Mesenchymal stem cell (in vitro differentiated cells and primary cell): ENCODE data around the gene MTA3. TPM values are rescaled to one million over a fixed set of nuclear protein-coding genes. Genes with fewer than 3 reads are reported as not detected.

ENCODE experiments used
- DNase-seq: peaks from one replicate; pipeline ENCODE4 v3.0.0-alpha.2; 2013
- H2AFZ ChIP-seq: one replicate; pipeline ENCODE4 v1.6.1; 2013; ENCODE audit warnings: low read depth, mild to moderate bottlenecking, control low read depth, inconsistent platforms, low read length, moderate library complexity
- H2AK5ac ChIP-seq: 2 replicates; pipeline ENCODE4 v1.6.1; 2013; ENCODE audit warnings: low read length, moderate library complexity, mild to moderate bottlenecking, inconsistent platforms; ENCODE audit not compliant: severe bottlenecking
- H2BK120ac ChIP-seq: one replicate; pipeline ENCODE4 v1.6.1; 2013; ENCODE audit warnings: low read depth, mild to moderate bottlenecking, inconsistent platforms, low read length, moderate library complexity
- H2BK12ac ChIP-seq, 2 experiments: one replicate each; pipeline ENCODE4 v1.6.1; 2013; ENCODE audit warnings: inconsistent platforms in 2 of 2, low read length in 2 of 2, mild to moderate bottlenecking in 2 of 2, moderate library complexity in 2 of 2, control low read depth in 1 of 2
- H2BK15ac ChIP-seq: one replicate; pipeline ENCODE4 v1.6.1; 2013; ENCODE audit warnings: mild to moderate bottlenecking, low read depth, inconsistent platforms; ENCODE audit not compliant: poor library complexity, severe bottlenecking
- H2BK5ac ChIP-seq: 2 replicates; pipeline ENCODE4 v1.6.1; 2013; ENCODE audit warnings: low read depth, mild to moderate bottlenecking, low read length, control low read depth, inconsistent platforms; ENCODE audit not compliant: poor library complexity, severe bottlenecking
- H3K14ac ChIP-seq, 2 experiments: one replicate each; pipeline ENCODE4 v1.6.1; 2013; ENCODE audit warnings: inconsistent platforms in 2 of 2, low read length in 2 of 2, control low read depth in 1 of 2, mild to moderate bottlenecking in 1 of 2, moderate library complexity in 1 of 2
- H3K18ac ChIP-seq, 2 experiments: one replicate each; pipeline ENCODE4 v1.6.1; 2013; ENCODE audit warnings: inconsistent platforms in 2 of 2, low read length in 2 of 2, control low read depth in 1 of 2, low read depth in 1 of 2, mild to moderate bottlenecking in 1 of 2
- H3K23ac ChIP-seq, 2 experiments: one replicate each; pipeline ENCODE4 v1.6.1; 2013; ENCODE audit warnings: inconsistent platforms in 2 of 2, low read length in 2 of 2, mild to moderate bottlenecking in 2 of 2, moderate library complexity in 2 of 2, control low read depth in 1 of 2
- H3K27ac ChIP-seq: 2 replicates; pipeline ENCODE4 v1.5.1; 2013; ENCODE audit warnings: mild to moderate bottlenecking, moderate library complexity, low read length, control low read depth, inconsistent platforms; ENCODE audit not compliant: poor library complexity, severe bottlenecking
- H3K27me3 ChIP-seq, 2 experiments: 2 replicates each; pipeline versions ENCODE4 v1.6.1 to v1.7.0; 2013; ENCODE audit warnings: low read length in 2 of 2, mild to moderate bottlenecking in 2 of 2, moderate library complexity in 2 of 2, control low read depth in 1 of 2, inconsistent platforms in 1 of 2; ENCODE audit not compliant: control insufficient read depth in 1 of 2, insufficient read depth in 1 of 2
- H3K36me3 ChIP-seq, 2 experiments: 2 replicates each; pipeline versions ENCODE4 v1.6.1 to v1.7.0; 2013; ENCODE audit warnings: low read length in 2 of 2, control low read depth in 1 of 2, inconsistent platforms in 1 of 2, low read depth in 1 of 2, mild to moderate bottlenecking in 1 of 2; ENCODE audit not compliant: insufficient read depth in 2 of 2, control insufficient read depth in 1 of 2
- H3K4ac ChIP-seq, 2 experiments: one replicate each; pipeline ENCODE4 v1.6.1; 2013; ENCODE audit warnings: inconsistent platforms in 2 of 2, low read length in 2 of 2, mild to moderate bottlenecking in 2 of 2, moderate library complexity in 2 of 2, control low read depth in 1 of 2, low read depth in 1 of 2
- H3K4me1 ChIP-seq: 2 replicates; pipeline ENCODE4 v1.6.1; 2013; ENCODE audit warnings: low read depth, low read length, control low read depth; ENCODE audit not compliant: control insufficient read depth, insufficient read depth
- H3K4me2 ChIP-seq: 2 replicates; pipeline ENCODE4 v1.6.1; 2013; ENCODE audit warnings: low read length, mild to moderate bottlenecking, inconsistent platforms; ENCODE audit not compliant: poor library complexity, severe bottlenecking
- H3K4me3 ChIP-seq, 2 experiments: 2 replicates each; pipeline versions ENCODE4 v1.5.1 to v1.7.0; 2013; ENCODE audit warnings: low read length in 2 of 2, mild to moderate bottlenecking in 2 of 2, control low read depth in 1 of 2, low read depth in 1 of 2; ENCODE audit not compliant: insufficient read depth in 1 of 2
- H3K79me1 ChIP-seq: replicated peaks from 2 replicates; pipeline ENCODE4 v1.6.1; 2013; ENCODE audit warnings: mild to moderate bottlenecking, control low read depth, low read length, inconsistent platforms; ENCODE audit not compliant: poor library complexity, severe bottlenecking
- H3K9ac ChIP-seq: 2 replicates; pipeline ENCODE4 v1.7.0; 2013; ENCODE audit warnings: mild to moderate bottlenecking, low read length, moderate library complexity
- H3K9me3 ChIP-seq: 2 replicates; pipeline ENCODE4 v1.7.0; 2013; ENCODE audit warnings: mild to moderate bottlenecking, low read length; ENCODE audit not compliant: control insufficient read depth
- H4K8ac ChIP-seq: one replicate; pipeline ENCODE4 v1.6.1; 2013; ENCODE audit warnings: inconsistent platforms, mild to moderate bottlenecking, low read length, moderate library complexity
- H4K91ac ChIP-seq: one replicate; pipeline ENCODE4 v1.6.1; 2013; ENCODE audit warnings: mild to moderate bottlenecking, low read length, inconsistent platforms
- WGBS: methylation state at CpG from one replicate; pipeline ENCODE4 v1.1.7; 2013; ENCODE audit warnings: mixed read lengths; 5-methylcytosine and 5-hydroxymethylcytosine counted together
- polyA plus RNA-seq, 2 experiments: library from polyadenylated mRNA; stranded (reverse); fragments of 200-250 nt; gene quantifications; one replicate each; pipeline ENCODE4 v1.2.3, GENCODE V29; 2013

Gene MTA3
- polyA plus RNA-seq (2013, experiment 1 of 2) = 36.0 TPM
- 41.0 TPM for polyA plus RNA-seq (2013, experiment 2 of 2)

DNA sequence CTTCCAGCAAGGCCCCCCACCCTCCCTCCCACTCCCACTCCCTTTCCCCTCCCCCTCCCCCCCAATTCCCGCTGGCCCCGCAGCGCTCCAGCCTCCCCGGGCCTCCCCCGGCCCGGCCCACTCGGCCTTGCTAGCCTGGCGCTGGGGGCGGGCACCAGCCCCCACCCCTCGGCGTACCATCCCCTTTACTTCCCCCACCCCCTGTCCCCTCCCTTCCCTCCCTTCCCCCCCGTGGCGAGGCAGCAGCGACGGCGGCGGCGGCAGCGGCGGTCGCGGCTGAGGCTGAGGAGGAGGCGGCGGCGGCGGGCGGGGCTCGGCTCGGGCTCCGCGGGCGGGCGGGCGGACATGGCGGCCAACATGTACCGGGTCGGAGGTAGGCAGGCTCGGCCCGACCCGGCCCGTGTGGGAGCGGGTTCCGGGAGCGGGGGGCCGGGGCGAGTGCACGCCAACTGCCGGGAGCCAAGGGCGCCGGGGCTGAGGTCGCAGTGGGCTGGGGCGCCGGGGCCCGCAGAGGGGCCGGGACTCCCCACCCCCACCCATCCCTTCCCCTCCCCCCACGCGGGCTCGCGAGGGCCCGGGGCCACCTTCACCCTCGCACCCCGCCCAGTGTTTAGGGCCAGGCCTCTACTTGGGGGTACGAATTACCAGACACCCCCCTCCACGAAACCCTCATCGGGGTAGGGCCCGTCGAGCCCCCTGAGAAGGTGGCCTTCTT is at the start of gene MTA3:
MTA3 (plus strand) TSS at position 232 of the 715 bp plus-strand sequence; CDS start at position 346, 114 bp downstream.
- Histone ChIP-seq H3K4me3 (peak within 1 kb of the TSS; percentile 79 to 91), H2BK120ac (peak within 1 kb of the TSS; percentile 97), H3K27ac (peak within 1 kb of the TSS; percentile 86), H2BK5ac (peak within 1 kb of the TSS; percentile 89), H3K23ac (peak within 1 kb of the TSS in 1 of 2 experiments; percentile 94), H3K9me3 (no peaks in the 10 kb centered on the region), H2BK12ac (peak within 1 kb of the TSS in 1 of 2 experiments; percentile 97), H3K4ac (peak within 1 kb of the TSS; percentile 96 to 100), H4K8ac (peak within 1 kb of the TSS; percentile 95), H2AK5ac (peak within 1 kb of the TSS; percentile 93), H4K91ac (peak within 1 kb of the TSS; percentile 98), H3K4me1 (peaks cover 11% of the 10 kb centered on the region), H3K4me2 (peak within 1 kb of the TSS; percentile 83), H3K18ac (peak within 1 kb of the TSS; percentile 94 to 99), H3K36me3 (peaks cover 14 to 15% of the 10 kb centered on the region in 2 experiments), H2AFZ (peak within 1 kb of the TSS; percentile 76), H3K27me3 (no peaks in the 10 kb centered on the region), H3K14ac (peak within 1 kb of the TSS; percentile 36 to 97), H2BK15ac (peak within 1 kb of the TSS; percentile 98), H3K9ac (peak within 1 kb of the TSS; percentile 82), H3K79me1 (peaks cover 10% of the 10 kb centered on the region)
- WGBS = 2% methylated on average over 21 of the region's 67 CpGs
- DNase-seq = peak; percentile 46

GRCh38 chr2:42519624-42520023 is 48.8 kb upstream of the MTA3 start:
- no peaks in the 10 kb centered on the region for H3K9me3 ChIP-seq
- no peak overlapping the region for H2BK15ac ChIP-seq
- no peak overlapping the region for H2AK5ac ChIP-seq
- no peak overlapping the region for H3K9ac ChIP-seq
- H2BK120ac ChIP-seq = no peak overlapping the region
- no peak overlapping the region for H3K14ac ChIP-seq
- no peaks in the 10 kb centered on the region for H3K36me3 ChIP-seq
- H2BK5ac ChIP-seq = no peak overlapping the region
- H3K23ac ChIP-seq = no peak overlapping the region
- peaks cover 1% of the 10 kb centered on the region for H3K4me1 ChIP-seq
- no peak overlapping the region for H4K91ac ChIP-seq
- DNase-seq = no peak
- 91% methylated on average over 8 of the region's 8 CpGs for WGBS
- no peak overlapping the region for H3K27ac ChIP-seq
- no peaks in the 10 kb centered on the region for H3K27me3 ChIP-seq
- H4K8ac ChIP-seq = no peak overlapping the region
- H3K18ac ChIP-seq = no peak overlapping the region
- H2BK12ac ChIP-seq = no peak overlapping the region
- no peak overlapping the region for H3K4ac ChIP-seq
- H2AFZ ChIP-seq = no peak overlapping the region
- no peaks in the 10 kb centered on the region for H3K79me1 ChIP-seq
- H3K4me3 ChIP-seq = no peak overlapping the region
- no peak overlapping the region for H3K4me2 ChIP-seq

- Histone ChIP-seq H3K23ac (no peak overlapping the region), H3K27ac (no peak overlapping the region), H2AK5ac (no peak overlapping the region), H3K4ac (no peak overlapping the region), H2AFZ (no peak overlapping the region), H3K9me3 (no peaks in the 10 kb centered on the region), H3K4me2 (no peak overlapping the region), H3K18ac (no peak overlapping the region), H3K9ac (no peak overlapping the region), H2BK5ac (no peak overlapping the region), H3K4me3 (no peak overlapping the region), H4K91ac (no peak overlapping the region), H4K8ac (no peak overlapping the region), H3K36me3 (no peaks in the 10 kb centered on the region), H3K14ac (peak overlapping the region in 1 of 2 experiments; percentile 56), H3K4me1 (peaks cover 1% of the 10 kb centered on the region), H2BK120ac (no peak overlapping the region), H2BK15ac (no peak overlapping the region), H2BK12ac (no peak overlapping the region), H3K79me1 (no peaks in the 10 kb centered on the region), H3K27me3 (no peaks in the 10 kb centered on the region)
- WGBS = 58% methylated on average over 2 of the region's 2 CpGs
- no peak for DNase-seq
These were observed 46.4 kb upstream of the MTA3 start for GRCh38 chr2:42522035-42522434.

GRCh38 chr2:42523341-42523740 is 45.1 kb upstream of the MTA3 start:
- Histone ChIP-seq H3K9me3 (no peaks in the 10 kb centered on the region), H2AK5ac (no peak overlapping the region), H4K91ac (no peak overlapping the region), H3K4me2 (no peak overlapping the region), H3K27me3 (no peaks in the 10 kb centered on the region), H2BK15ac (no peak overlapping the region), H3K27ac (no peak overlapping the region), H3K14ac (no peak overlapping the region), H2BK120ac (no peak overlapping the region), H3K4me1 (peaks cover 1% of the 10 kb centered on the region), H2BK12ac (no peak overlapping the region), H3K4me3 (no peak overlapping the region), H3K23ac (no peak overlapping the region), H4K8ac (no peak overlapping the region), H3K9ac (no peak overlapping the region), H2BK5ac (no peak overlapping the region), H3K36me3 (no peaks in the 10 kb centered on the region), H3K4ac (no peak overlapping the region), H2AFZ (no peak overlapping the region), H3K79me1 (no peaks in the 10 kb centered on the region), H3K18ac (no peak overlapping the region)
- WGBS = 74% methylated on average over 12 of the region's 13 CpGs
- no peak for DNase-seq
